ENCODE results near the gene AWAT2. TPM values are rescaled to one million over a fixed set of nuclear protein-coding genes. Genes with fewer than 3 reads are reported as not detected.

The AWAT2 gene
- total RNA-seq, 1 donor from 2014 or later, result not detected

DNA sequence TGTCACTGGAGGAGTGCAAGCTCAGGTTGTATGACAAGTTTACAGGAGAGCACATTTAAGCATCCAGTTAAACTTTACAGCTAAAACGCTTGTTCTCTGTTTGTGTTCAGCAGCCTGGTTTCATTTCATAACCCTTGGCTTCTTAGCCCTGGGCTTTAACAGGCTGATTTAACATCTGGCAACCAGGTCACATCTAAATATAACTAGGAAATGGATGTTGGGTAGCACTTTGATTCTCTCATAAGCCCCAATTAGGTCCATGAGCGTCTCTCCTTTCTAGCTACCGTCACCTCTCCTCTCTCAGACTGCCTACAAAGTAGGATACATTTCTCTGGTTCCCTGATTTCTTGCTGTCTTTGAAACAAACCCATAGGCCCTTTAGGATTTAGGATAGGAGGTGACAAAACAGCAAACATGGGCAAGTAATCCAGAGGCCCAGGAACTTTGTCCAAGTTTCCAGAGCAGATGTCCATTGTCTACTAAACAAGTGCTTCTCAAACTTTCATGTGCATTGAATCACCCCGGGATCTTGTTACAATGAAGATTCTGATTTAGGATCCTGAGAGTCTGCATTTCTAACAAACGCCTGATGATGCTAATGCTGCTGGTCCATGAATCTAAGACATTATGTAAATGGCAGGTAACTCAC is 35.0 kb upstream of the AWAT2 start:
- DNase-seq (ENCODE audit: low read depth), result no peak
- no peak overlapping the region for H3K4me3 ChIP-seq (ENCODE audit: low read depth, low read length)
- TF ChIP-seq, protein P1, sequence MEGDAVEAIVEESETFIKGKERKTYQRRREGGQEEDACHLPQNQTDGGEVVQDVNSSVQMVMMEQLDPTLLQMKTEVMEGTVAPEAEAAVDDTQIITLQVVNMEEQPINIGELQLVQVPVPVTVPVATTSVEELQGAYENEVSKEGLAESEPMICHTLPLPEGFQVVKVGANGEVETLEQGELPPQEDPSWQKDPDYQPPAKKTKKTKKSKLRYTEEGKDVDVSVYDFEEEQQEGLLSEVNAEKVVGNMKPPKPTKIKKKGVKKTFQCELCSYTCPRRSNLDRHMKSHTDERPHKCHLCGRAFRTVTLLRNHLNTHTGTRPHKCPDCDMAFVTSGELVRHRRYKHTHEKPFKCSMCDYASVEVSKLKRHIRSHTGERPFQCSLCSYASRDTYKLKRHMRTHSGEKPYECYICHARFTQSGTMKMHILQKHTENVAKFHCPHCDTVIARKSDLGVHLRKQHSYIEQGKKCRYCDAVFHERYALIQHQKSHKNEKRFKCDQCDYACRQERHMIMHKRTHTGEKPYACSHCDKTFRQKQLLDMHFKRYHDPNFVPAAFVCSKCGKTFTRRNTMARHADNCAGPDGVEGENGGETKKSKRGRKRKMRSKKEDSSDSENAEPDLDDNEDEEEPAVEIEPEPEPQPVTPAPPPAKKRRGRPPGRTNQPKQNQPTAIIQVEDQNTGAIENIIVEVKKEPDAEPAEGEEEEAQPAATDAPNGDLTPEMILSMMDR (conservative IDR thresholded peaks at IDR 0.05; ENCODE audit: low read depth, low read length), result no peak

DNA sequence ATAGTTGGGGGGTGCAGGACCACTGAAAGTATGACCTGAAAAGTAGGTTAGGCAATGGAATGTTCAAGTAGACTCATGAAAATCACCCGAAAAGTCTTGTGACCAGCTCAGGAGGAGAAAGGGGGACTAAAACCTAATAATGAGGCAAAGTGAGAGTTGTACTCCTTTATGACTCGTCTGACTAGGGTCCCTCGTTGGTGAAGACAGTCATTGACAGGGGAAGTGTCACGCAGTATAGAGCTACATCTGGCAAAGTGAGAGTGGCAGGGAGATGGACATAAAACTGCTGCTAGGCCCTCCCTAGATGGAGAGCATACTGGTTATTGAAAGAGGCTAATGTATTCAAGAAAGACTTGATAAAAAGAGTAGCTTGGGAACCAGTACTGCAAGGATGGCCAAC is 33.0 kb upstream of the AWAT2 start:
- TF ChIP-seq, protein P1 (conservative IDR thresholded peaks at IDR 0.05; ENCODE audit: low read depth, low read length), result no peak
- no peak for DNase-seq (ENCODE audit: low read depth)
- H3K4me3 ChIP-seq (ENCODE audit: low read depth, low read length), result no peak overlapping the region

DNA sequence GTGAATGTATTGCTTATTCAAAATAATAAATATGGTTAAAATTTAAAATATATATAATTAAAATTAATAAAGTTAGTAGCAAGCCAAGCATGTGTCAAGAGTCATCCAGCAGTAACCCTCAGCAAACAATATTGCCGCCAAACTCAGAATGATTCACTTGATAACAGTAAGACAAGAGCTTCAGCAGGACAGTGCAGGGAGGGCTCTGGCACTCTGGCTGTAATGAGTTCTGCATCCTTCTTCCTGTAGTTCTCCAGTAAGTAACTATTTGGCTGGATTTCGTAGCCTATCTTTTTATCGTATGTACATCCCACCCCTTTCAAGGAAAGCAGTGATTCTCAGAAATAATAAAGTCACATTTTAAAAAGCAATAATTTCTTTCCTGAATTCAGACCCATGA is 30.1 kb upstream of the AWAT2 start:
- no peak for DNase-seq (ENCODE audit: low read depth)
- no peak overlapping the region for H3K4me3 ChIP-seq (ENCODE audit: low read depth, low read length)
- TF ChIP-seq, protein P1 (conservative IDR thresholded peaks at IDR 0.05; ENCODE audit: low read depth, low read length), result no peak

DNA sequence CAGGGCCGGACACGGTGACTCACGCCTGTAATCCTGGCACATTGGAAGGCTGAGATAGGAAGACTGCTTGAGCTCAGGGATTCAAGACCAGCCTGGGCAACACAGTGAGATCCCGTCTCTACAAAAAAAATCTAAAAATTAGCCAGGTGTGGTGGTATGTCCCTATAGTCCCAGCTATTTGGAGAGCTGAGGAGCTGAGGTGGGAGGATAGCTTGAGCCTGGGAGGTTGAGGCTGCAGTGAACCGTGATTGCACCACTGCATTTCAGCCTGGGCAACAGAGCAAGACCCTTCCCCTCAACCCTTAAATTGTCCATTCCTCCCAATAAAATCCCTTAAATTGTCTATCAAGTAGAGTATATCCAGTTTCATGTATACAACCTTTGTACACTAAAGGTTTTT is 29.6 kb upstream of the AWAT2 start:
- no peak overlapping the region for H3K4me3 ChIP-seq (ENCODE audit: low read depth, low read length)
- no peak for DNase-seq (ENCODE audit: low read depth)
- TF ChIP-seq, protein P1 (conservative IDR thresholded peaks at IDR 0.05; ENCODE audit: low read depth, low read length), result no peak

DNA sequence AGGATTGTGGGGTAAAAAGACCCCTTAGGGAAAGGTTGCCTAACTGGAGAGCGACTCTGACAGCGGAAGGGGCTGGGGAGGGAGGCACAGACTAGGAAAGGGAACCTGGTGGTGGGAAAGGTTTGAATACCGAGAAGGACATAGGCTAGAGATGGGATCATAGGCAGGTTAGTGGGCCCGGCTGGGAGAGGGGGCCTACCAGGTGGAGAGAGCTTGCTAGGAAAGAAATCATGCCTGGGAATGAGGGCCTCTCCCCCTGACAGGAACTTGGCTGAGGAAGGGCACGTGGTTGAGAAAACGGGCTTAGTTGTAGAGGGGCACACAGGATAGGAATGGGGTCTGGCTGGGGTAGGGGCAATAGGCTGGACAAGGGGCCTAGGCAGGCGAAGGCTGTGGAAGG is 16.9 kb upstream of the AWAT2 start:
- TF ChIP-seq, protein P1 (conservative IDR thresholded peaks at IDR 0.05; ENCODE audit: low read depth, low read length), result no peak
- DNase-seq (ENCODE audit: low read depth), result no peak
- no peak overlapping the region for H3K4me3 ChIP-seq (ENCODE audit: low read depth, low read length)

DNA sequence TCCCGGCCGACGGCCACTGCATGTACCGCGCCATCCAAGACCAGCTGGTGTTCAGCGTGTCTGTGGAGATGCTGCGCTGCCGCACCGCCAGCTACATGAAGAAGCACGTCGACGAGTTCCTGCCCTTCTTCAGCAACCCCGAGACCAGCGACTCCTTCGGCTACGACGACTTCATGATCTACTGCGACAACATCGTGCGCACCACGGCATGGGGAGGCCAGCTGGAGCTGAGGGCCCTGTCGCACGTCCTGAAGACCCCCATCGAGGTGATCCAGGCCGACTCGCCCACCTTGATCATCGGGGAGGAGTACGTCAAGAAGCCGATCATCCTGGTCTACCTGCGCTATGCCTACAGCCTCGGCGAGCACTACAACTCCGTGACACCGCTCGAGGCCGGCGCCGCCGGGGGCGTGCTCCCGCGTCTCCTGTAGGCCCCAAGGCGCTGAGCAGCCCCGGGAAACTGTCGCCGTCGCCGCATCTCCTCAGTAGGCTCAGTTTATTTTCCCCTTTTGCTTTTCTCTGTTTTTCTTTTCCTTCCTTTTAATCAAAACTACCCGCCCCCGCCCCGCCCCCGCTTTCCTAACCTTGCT is 13.3 kb upstream of the AWAT2 start:
- DNase-seq (ENCODE audit: low read depth), result no peak
- H3K4me3 ChIP-seq (ENCODE audit: low read depth, low read length), result no peak overlapping the region
- TF ChIP-seq, protein P1 (conservative IDR thresholded peaks at IDR 0.05; ENCODE audit: low read depth, low read length), result no peak

DNA sequence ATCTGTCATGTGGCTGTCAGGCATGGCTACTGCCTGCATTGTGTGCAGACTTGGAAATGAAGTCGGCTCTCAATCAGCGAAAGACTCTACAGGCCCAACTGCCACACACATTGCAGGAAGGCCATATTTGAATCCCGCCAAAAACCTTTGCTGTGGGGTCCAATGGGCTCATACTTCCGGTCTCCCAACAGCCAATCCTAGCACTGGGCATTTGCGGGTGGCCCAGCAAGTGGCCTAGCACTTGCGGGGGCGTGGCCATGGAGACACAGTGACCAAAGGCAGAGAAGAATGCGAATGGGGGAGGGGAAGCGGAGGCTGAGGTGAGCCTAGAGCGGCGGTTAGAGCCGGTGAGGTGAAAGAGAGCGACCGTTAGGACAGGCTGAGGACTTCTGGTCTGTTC is 12.3 kb upstream of the AWAT2 start, which contains the start of gene OTUD6A:
Gene OTUD6A, plus strand, starts transcription at position 382 of the 400 bp plus-strand sequence. CDS start 68 bp downstream, outside the sequence.
- DNase-seq (ENCODE audit: low read depth), result no peak

More for the DNA sequence above, 12.3 kb upstream of the AWAT2 start, which contains the start of gene OTUD6A:
- TF ChIP-seq, protein P1 (conservative IDR thresholded peaks at IDR 0.05; ENCODE audit: low read depth, low read length), result no peak
- no peak within 1 kb of the TSS for H3K4me3 ChIP-seq (ENCODE audit: low read depth, low read length)
